Body of pancreas (tissue), 4 donors: Measurements from ENCODE around the gene ARHGAP26.

Experiments used
- POLR2A ChIP-seq, 3 donors: fragments of 450-650 bp; IDR thresholded peaks; one replicate each; pipeline ENCODE4 v1.6.1; 2016; ENCODE audit warnings: antibody characterized with exemption in 3 of 3, mild to moderate bottlenecking in 2 of 3
- TF ChIP-seq, protein P1 (sequence below), 7 experiments: fragments of 450-650 bp in 4 of 7; fragments of 200-600 bp in 3 of 7; sonication (generic) in 3 of 7; IDR thresholded peaks; one replicate each; pipeline ENCODE4 v1.5.1; 2016 to 2019; ENCODE audit warnings: antibody characterized with exemption in 7 of 7

DNA sequence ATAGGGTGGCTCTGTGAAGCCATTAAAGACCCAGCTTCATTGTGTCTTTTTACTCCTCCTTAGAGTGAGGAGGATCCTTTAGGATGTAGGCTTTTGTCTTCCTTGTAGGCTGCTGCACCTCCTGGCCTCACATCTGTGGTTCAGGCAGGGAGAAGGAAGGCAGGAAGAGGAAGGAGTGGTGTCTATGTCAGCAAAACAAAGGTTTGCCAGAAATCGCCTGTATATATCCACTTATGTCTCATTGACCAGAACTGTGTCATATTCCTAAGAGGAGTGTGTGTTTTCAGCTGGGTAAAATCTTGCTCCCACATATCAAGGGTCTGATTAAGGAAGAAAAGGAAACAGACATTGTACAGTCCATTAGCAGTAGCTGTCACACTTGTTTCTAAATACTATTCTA lies 213.8 kb downstream of the ARHGAP26 start:
- TF ChIP-seq, protein P1, sequence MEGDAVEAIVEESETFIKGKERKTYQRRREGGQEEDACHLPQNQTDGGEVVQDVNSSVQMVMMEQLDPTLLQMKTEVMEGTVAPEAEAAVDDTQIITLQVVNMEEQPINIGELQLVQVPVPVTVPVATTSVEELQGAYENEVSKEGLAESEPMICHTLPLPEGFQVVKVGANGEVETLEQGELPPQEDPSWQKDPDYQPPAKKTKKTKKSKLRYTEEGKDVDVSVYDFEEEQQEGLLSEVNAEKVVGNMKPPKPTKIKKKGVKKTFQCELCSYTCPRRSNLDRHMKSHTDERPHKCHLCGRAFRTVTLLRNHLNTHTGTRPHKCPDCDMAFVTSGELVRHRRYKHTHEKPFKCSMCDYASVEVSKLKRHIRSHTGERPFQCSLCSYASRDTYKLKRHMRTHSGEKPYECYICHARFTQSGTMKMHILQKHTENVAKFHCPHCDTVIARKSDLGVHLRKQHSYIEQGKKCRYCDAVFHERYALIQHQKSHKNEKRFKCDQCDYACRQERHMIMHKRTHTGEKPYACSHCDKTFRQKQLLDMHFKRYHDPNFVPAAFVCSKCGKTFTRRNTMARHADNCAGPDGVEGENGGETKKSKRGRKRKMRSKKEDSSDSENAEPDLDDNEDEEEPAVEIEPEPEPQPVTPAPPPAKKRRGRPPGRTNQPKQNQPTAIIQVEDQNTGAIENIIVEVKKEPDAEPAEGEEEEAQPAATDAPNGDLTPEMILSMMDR (IDR thresholded peaks at IDR 0.05): no peak
- TF ChIP-seq POLR2A (IDR thresholded peaks at IDR 0.05): no peak
